Neural crest cell (in vitro differentiated cells): ENCODE measurements around the gene MGST3. TPM values are rescaled to one million over a fixed set of nuclear protein-coding genes. Genes with fewer than 3 reads are reported as not detected.
A peak's percentile ranks its signal among the peaks of the same experiment; 100 is the strongest.

Experiments
- DNase-seq: peaks from one replicate; pipeline ENCODE4 v3.0.0; 2021; ENCODE audit warnings: low read depth, mixed read lengths, low spot score
- H3K27ac Mint-ChIP-seq: one replicate; pipeline ENCODE4 v1.8.0; 2021; ENCODE audit warnings: mild to moderate bottlenecking, mixed read lengths; ENCODE audit not compliant: unreplicated experiment
- H3K27me3 Mint-ChIP-seq: 2 replicates; pipeline ENCODE4 v1.8.0; 2021; ENCODE audit warnings: low read depth, mild to moderate bottlenecking, mixed read lengths
- H3K36me3 Mint-ChIP-seq: 2 replicates; pipeline ENCODE4 v1.8.0; 2021; ENCODE audit warnings: low read depth, mild to moderate bottlenecking, mixed read lengths
- H3K4me1 Mint-ChIP-seq: 2 replicates; pipeline ENCODE4 v1.8.0; 2021; ENCODE audit warnings: mixed read lengths
- H3K4me3 Mint-ChIP-seq: one replicate; pipeline ENCODE4 v1.8.0; 2021; ENCODE audit warnings: mild to moderate bottlenecking, mixed read lengths
- H3K9me3 Mint-ChIP-seq: 2 replicates; pipeline ENCODE4 v1.8.0; 2021; ENCODE audit warnings: mixed read lengths
- CTCF ChIP-seq: fragments of 200-600 bp; sonication (generic); conservative IDR thresholded peaks from 2 replicates; pipeline ENCODE4 v1.5.0; 2021; ENCODE audit warnings: antibody characterized with exemption, mild to moderate bottlenecking
- total RNA-seq: library from RNA; stranded (reverse); gene quantifications from 2 replicates; pipeline ENCODE4 v1.2.1, GENCODE V29; 2021

Gene MGST3
- total RNA-seq, 1 donor from 2014 or later, result 94.2 TPM

DNA sequence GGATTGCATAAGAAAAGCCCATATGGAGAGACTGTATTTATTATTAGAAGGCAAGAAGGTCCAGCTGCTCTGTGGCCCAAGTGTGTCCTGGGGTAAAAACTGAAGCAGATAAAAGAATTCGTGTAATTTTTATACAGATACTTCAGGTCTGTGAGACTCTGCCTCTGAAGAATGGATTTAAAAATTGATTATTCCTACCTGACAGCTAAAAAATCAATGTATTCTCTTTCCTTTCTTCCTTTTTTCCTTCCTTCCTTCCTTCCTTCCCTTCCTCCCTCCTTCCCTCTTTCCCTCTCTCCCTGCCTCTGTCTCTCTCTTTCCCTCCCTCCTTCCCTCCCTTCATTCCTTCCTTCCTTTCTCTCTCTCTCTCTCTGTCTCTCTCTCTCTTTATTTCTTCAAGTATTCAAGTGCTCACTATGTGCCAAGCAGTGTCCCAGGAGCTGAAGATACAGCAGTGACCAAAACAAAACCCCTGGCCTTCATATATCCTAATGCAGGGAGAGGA is 11.3 kb upstream of the MGST3 start:
- no peak overlapping the region for H3K27ac Mint-ChIP-seq
- H3K36me3 Mint-ChIP-seq, result no peaks in the 10 kb centered on the region
- TF ChIP-seq CTCF, result no peak
- no peak overlapping the region for H3K4me3 Mint-ChIP-seq
- no peaks in the 10 kb centered on the region for H3K9me3 Mint-ChIP-seq
- H3K4me1 Mint-ChIP-seq, result no peaks in the 10 kb centered on the region
- peaks cover 48% of the 10 kb centered on the region for H3K27me3 Mint-ChIP-seq
- DNase-seq, result no peak

DNA sequence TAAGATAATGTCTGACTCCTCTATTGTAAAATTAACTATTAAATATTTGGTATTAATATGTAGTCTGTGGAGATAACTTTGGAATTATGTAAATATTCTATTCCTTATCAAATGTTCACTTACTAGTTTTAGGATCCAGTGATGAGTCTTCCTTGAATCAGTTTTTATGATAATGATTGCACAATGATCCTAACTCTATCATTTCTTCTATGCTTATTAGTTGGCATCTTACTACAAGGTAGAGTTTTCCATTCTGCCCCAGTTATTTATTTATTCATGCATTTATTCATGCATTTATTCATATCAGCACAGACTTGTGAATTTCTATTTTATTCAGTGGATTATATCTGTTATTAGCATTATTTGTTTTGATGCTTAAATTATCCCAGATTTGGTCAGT is 7.4 kb upstream of the MGST3 start:
- Mint-ChIP-seq H3K27ac (no peak overlapping the region), H3K4me3 (no peak overlapping the region), H3K36me3 (no peaks in the 10 kb centered on the region)

DNA sequence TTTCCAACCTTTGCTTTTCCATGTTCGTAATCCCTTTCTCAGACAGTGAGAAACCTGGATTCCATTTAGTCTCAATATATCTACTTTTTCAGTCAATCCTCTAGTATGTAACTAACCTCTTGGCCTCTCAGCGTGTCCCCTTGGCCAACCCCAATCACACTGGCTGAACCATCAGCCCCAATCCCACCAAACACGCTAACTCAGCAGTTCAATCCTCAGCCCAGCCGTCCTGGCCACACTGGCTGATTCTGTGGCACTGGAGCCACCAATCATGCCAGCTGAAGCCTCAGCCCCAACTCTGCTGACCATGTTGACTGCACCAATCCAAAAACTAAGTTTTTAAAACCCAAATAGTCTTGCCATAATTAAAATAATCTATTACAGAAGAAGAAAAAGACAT is 6.6 kb upstream of the MGST3 start:
- peaks cover 22% of the 10 kb centered on the region for H3K27me3 Mint-ChIP-seq
- no peaks in the 10 kb centered on the region for H3K9me3 Mint-ChIP-seq
- TF ChIP-seq CTCF, result no peak
- H3K4me1 Mint-ChIP-seq, result no peaks in the 10 kb centered on the region
- no peak overlapping the region for H3K27ac Mint-ChIP-seq
- H3K36me3 Mint-ChIP-seq, result no peaks in the 10 kb centered on the region
- no peak overlapping the region for H3K4me3 Mint-ChIP-seq
- DNase-seq, result no peak

More for the DNA sequence above, 7.4 kb upstream of the MGST3 start:
- no peaks in the 10 kb centered on the region for H3K9me3 Mint-ChIP-seq
- H3K27me3 Mint-ChIP-seq, result peaks cover 23% of the 10 kb centered on the region
- H3K4me1 Mint-ChIP-seq, result no peaks in the 10 kb centered on the region
- TF ChIP-seq CTCF, result no peak
- no peak for DNase-seq

DNA sequence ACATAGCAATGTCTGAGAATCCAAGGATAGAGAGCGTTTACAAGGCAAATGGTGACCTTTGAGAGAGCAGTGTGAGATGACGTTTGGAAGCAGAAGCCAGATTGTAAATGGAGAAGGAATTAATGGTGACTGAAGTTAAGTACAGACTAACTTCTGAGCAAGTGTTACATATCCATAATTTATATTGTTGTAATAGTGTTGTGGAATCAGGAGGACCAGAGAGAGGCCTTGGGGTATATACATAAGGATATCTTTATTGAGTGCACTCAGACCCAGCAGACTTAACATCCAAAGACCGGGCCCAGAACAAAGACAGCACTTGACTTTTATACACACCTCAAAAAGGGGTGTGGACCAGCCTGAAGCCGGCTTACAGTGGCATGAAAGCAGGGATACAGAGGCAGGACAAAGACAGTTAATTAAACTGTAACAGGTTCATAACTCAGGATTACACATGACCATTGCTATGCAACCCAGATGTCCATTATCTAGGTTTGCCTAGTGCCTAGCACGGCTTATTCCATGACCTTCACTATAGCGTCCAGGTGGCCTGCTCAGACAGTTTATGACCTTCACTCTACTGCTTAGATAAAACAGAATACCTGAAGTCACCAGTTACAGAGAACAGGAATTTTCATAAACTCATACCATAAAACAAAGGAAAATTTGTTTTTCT is 2.7 kb upstream of the MGST3 start:
- H3K9me3 Mint-ChIP-seq, result no peaks in the 10 kb centered on the region
- peaks cover 3% of the 10 kb centered on the region for H3K27me3 Mint-ChIP-seq
- H3K27ac Mint-ChIP-seq, result no peak overlapping the region
- H3K4me1 Mint-ChIP-seq, result peaks cover 5% of the 10 kb centered on the region
- DNase-seq, result no peak
- TF ChIP-seq CTCF, result no peak
- peak overlapping the region; percentile 2 for H3K4me3 Mint-ChIP-seq
- H3K36me3 Mint-ChIP-seq, result no peaks in the 10 kb centered on the region

DNA sequence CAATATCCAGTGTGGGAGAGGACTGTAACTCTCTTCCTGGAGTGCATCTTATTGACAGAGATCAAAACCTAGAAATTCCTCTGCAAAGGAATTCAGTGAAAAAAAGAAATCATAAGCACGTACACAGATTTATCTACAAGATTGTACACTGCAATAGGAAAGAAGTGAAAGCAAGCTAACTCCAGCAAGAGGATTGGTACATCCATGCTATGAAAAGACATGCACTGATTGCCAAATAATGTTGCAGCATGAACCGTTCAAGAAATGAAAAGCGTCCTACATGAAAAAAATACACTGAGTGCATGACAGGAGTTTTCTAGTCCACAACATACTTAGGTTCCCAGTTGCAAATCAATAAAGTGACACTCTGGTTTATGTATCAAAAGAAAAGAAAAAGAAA is 1.9 kb upstream of the MGST3 start:
- no peak for TF ChIP-seq CTCF
- Mint-ChIP-seq H3K27ac (no peak overlapping the region), H3K27me3 (peaks cover 3% of the 10 kb centered on the region), H3K9me3 (no peaks in the 10 kb centered on the region), H3K4me1 (peaks cover 11% of the 10 kb centered on the region), H3K4me3 (no peak overlapping the region), H3K36me3 (no peaks in the 10 kb centered on the region)
- no peak for DNase-seq
